ENCODE results near the gene ZACN.

GRCh38 chr17:76034428-76035350 lies 44.3 kb upstream of the ZACN start:
- TF ChIP-seq, protein P1, sequence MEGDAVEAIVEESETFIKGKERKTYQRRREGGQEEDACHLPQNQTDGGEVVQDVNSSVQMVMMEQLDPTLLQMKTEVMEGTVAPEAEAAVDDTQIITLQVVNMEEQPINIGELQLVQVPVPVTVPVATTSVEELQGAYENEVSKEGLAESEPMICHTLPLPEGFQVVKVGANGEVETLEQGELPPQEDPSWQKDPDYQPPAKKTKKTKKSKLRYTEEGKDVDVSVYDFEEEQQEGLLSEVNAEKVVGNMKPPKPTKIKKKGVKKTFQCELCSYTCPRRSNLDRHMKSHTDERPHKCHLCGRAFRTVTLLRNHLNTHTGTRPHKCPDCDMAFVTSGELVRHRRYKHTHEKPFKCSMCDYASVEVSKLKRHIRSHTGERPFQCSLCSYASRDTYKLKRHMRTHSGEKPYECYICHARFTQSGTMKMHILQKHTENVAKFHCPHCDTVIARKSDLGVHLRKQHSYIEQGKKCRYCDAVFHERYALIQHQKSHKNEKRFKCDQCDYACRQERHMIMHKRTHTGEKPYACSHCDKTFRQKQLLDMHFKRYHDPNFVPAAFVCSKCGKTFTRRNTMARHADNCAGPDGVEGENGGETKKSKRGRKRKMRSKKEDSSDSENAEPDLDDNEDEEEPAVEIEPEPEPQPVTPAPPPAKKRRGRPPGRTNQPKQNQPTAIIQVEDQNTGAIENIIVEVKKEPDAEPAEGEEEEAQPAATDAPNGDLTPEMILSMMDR (IDR thresholded peaks at IDR 0.05), result no peak
- TF ChIP-seq POLR2A (IDR thresholded peaks at IDR 0.05), result no peak
